PC-3 (cell line): Measurements from ENCODE around the gene KLHL12.

Experiments
- CTCF ChIP-seq: fragments of 300-600 bp; sonication (generic); conservative IDR thresholded peaks from 2 replicates; pipeline ENCODE4 v1.5.1; 2017; ENCODE audit warnings: antibody characterized with exemption, low read depth, mild to moderate bottlenecking, low read length
- EZH2 ChIP-seq: fragments of 300-600 bp; sonication (generic); IDR thresholded peaks from one replicate; pipeline ENCODE4 v1.6.1; 2017; ENCODE audit warnings: antibody characterized with exemption, mild to moderate bottlenecking, low read length; ENCODE audit not compliant: unreplicated experiment
- EZH2phosphoT487 ChIP-seq: fragments of 300-600 bp; sonication (generic); IDR thresholded peaks from 2 replicates; pipeline ENCODE4 v1.6.1; 2018; ENCODE audit warnings: mild to moderate bottlenecking, antibody characterized with exemption, low read length, borderline replicate concordance

- TF ChIP-seq CTCF: no peak
- TF ChIP-seq EZH2phosphoT487: no peak
- TF ChIP-seq EZH2: no peak
Observed at GRCh38 chr1:202843081-202843480, 84.0 kb downstream of the KLHL12 start.
